Measurements from ENCODE around the gene KCTD19. TPM values are rescaled to one million over a fixed set of nuclear protein-coding genes. Genes with fewer than 3 reads are reported as not detected.
"Not testable (repeated sequence)": the region's sequence is repeated elsewhere in the genome, so short reads cannot be mapped to it uniquely, and the experiment has no call there.

The KCTD19 gene
- total RNA-seq (not detected in 2 replicates), polyA plus RNA-seq (0.22 and 0.52 TPM in 2 replicates), polyA minus RNA-seq (0.14 TPM in 1 of 2 replicates, not detected in the other)
- total RNA-seq (2013), result 0.02 TPM

GRCh38 chr16:67326472-67327309 is at the start of gene KCTD19, which contains the start of gene LRRC36:
TSS of gene KCTD19 (minus strand) at chr16:67326741. CDS start at chr16:67326707, 34 bp downstream.
TSS of gene LRRC36 (plus strand) at chr16:67326815. CDS start at chr16:67326863, 48 bp downstream.
- CTCF ChIA-PET, result interaction anchor here (0.7 to 1.6 kb wide), 7 partner anchors 10 to 390 kb away, joined by 3 to 6 read pairs (median 3); no protein-coding TSS in a partner anchor
- intact Hi-C loops (cut with micrococcal nuclease), result no loop called here

GRCh38 chr16:67376012-67376411 is 49.5 kb upstream of the KCTD19 start:
- H3K27ac ChIP-seq (ENCODE audit: low read length in 2 of 2); POLR2A ChIA-PET; H3K27ac Mint-ChIP-seq; intact Hi-C loops (cut with micrococcal nuclease); H3K9me3 Mint-ChIP-seq (ENCODE audit: insufficient read depth); DNase-seq; H3K27me3 ChIP-seq (replicated peaks in 1 of 4; ENCODE audit: control extremely low read depth in 1 of 4, control insufficient read depth in 3 of 4, insufficient read depth in 4 of 4, low read length in 3 of 4); H3K9ac ChIP-seq (ENCODE audit: low read length); H3K36me3 ChIP-seq (replicated peaks in 1 of 2; ENCODE audit: control extremely low read depth in 1 of 2, control insufficient read depth in 1 of 2, extremely low read depth in 1 of 2, insufficient read depth in 2 of 2, low read length in 1 of 2); H2AFZ ChIP-seq (ENCODE audit: insufficient read depth, low read depth, low read length, poor library complexity, severe bottlenecking); H3K4me2 ChIP-seq (replicated peaks; ENCODE audit: low read depth, low read length, poor library complexity, severe bottlenecking); H4K20me1 ChIP-seq (ENCODE audit: control insufficient read depth, insufficient read depth, low read length, poor library complexity, severe bottlenecking); H3K9me3 ChIP-seq (ENCODE audit: control extremely low read depth in 1 of 3, control insufficient read depth in 2 of 3, insufficient read depth in 1 of 3, low read length in 2 of 3); H3K4me1 ChIP-seq (ENCODE audit: control insufficient read depth in 2 of 2, insufficient read depth in 2 of 2, low read length in 2 of 2); H3K4me1 Mint-ChIP-seq; H3K4me3 Mint-ChIP-seq; H3K27me3 Mint-ChIP-seq; H3K79me2 ChIP-seq (ENCODE audit: control insufficient read depth, insufficient read depth, low read length); ATAC-seq (ENCODE audit: low read depth); H3K4me3 ChIP-seq (ENCODE audit: control extremely low read depth in 1 of 5, extremely low read depth in 1 of 5, insufficient read depth in 1 of 5, low read depth in 2 of 5, low read length in 4 of 5): not testable (repeated sequence)
- CTCF ChIA-PET, result interaction anchor here (1.1 kb wide), 1 partner anchor 11 kb away, joined by 4 read pairs; no protein-coding TSS in a partner anchor
- 89% methylated on average over 3 of the region's 11 CpGs for WGBS (ENCODE audit: insufficient coverage)

More at GRCh38 chr16:67326472-67327309, at the start of gene KCTD19, which contains the start of gene LRRC36:
- Histone ChIP-seq H3K79me2 (ENCODE audit: control insufficient read depth, insufficient read depth, low read length) (no peaks in the 10 kb centered on the region), H3K4me2 (replicated peaks; ENCODE audit: low read depth, low read length, poor library complexity, severe bottlenecking) (peak within 1 kb of the TSS; percentile 83), H2AFZ (ENCODE audit: insufficient read depth, low read depth, low read length, poor library complexity, severe bottlenecking) (peak within 1 kb of the TSS; percentile 69), H3K27me3 (replicated peaks in 1 of 4; ENCODE audit: control extremely low read depth in 1 of 4, control insufficient read depth in 3 of 4, insufficient read depth in 4 of 4, low read length in 3 of 4) (peaks cover 0 to 4% (median 0%) of the 10 kb centered on the region in 4 experiments), H3K9me3 (ENCODE audit: control extremely low read depth in 1 of 3, control insufficient read depth in 2 of 3, insufficient read depth in 1 of 3, low read length in 2 of 3) (peaks cover 0 to 4% (median 0%) of the 10 kb centered on the region in 3 donors), H3K36me3 (replicated peaks in 1 of 2; ENCODE audit: control extremely low read depth in 1 of 2, control insufficient read depth in 1 of 2, extremely low read depth in 1 of 2, insufficient read depth in 2 of 2, low read length in 1 of 2) (no peaks in the 10 kb centered on the region), H3K27ac (ENCODE audit: low read length in 2 of 2) (peak within 1 kb of the TSS in 1 of 2 donors; percentile 46), H3K9ac (ENCODE audit: low read length) (peak within 1 kb of the TSS; percentile 54), H4K20me1 (ENCODE audit: control insufficient read depth, insufficient read depth, low read length, poor library complexity, severe bottlenecking) (no peaks in the 10 kb centered on the region), H3K4me1 (ENCODE audit: control insufficient read depth in 2 of 2, insufficient read depth in 2 of 2, low read length in 2 of 2) (peaks cover 29 to 36% of the 10 kb centered on the region in 2 donors), H3K4me3 (ENCODE audit: control extremely low read depth in 1 of 5, extremely low read depth in 1 of 5, insufficient read depth in 1 of 5, low read depth in 2 of 5, low read length in 4 of 5) (peak within 1 kb of the TSS in 4 of 5 experiments; percentile 38 to 55 (median 46))
- H3K4me3 Mint-ChIP-seq, result peak within 1 kb of the TSS; percentile 82
- peak within 1 kb of the TSS; percentile 47 for H3K27ac Mint-ChIP-seq
- 4% methylated on average over 55 of the region's 61 CpGs for WGBS (ENCODE audit: insufficient coverage)
- ATAC-seq (ENCODE audit: low read depth) (peak; percentile 58), DNase-seq (peak; percentile 58)
- TF ChIP-seq CTCF (IDR thresholded peaks at IDR 0.05) (peak; percentile 37), EZH2 (IDR thresholded peaks at IDR 0.05; ENCODE audit: borderline replicate concordance, insufficient read depth, low read depth, low read length, poor library complexity, severe bottlenecking) (no peak)
- H3K4me1 Mint-ChIP-seq, result peaks cover 28% of the 10 kb centered on the region
- H3K9me3 Mint-ChIP-seq (ENCODE audit: insufficient read depth), result peaks cover 2% of the 10 kb centered on the region
- POLR2A ChIA-PET, result interaction anchor here (0.7 kb wide), 1 partner anchor 49 kb away, joined by 5 read pairs; no protein-coding TSS in a partner anchor
- peaks cover 9% of the 10 kb centered on the region for H3K27me3 Mint-ChIP-seq

Measured in B cell (primary cell).